Left hindlimb (tissue), 1 donor: ENCODE results near the gene SLC30A2.

Experiments used
- DNase-seq: peaks from one replicate; pipeline ENCODE4 v3.0.0-alpha.2; 2018

The SLC30A2 gene

DNA sequence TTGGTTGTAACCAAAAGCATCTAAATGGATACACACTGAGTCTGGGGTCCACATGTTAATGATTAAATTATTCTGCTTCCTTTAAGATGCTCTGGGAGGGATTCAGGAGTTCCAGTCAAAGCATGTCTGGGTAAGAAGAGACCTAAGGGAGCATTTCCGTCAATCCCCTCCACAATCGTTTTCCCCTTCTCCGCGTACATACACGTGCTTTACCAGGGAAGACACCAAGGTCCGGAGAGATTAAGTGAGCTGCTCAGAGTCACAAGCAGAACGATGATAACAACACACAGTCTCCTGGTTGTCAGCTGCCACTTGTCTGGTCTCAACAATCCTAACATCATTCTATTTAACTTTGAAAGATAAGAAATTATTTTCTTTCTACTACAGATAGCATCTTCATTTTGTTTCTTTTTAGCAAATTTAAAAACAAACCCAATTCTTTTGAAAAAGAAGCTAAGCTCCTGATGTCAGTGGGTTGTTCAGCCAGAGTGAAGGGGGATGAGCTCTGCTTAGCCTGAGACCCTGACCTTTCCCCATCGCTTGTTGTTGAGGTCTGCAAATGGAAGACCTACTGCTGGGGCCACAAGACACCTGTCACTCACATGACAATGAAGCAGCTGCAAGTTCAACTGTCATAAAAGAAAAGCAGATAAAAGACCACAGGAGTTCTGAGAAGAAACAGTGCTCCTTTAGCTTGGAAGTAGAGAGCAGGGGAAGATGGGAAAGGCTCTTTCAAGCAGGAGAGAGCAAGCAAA lies 52.5 kb downstream of the SLC30A2 start:
- DNase-seq, result no peak

DNA sequence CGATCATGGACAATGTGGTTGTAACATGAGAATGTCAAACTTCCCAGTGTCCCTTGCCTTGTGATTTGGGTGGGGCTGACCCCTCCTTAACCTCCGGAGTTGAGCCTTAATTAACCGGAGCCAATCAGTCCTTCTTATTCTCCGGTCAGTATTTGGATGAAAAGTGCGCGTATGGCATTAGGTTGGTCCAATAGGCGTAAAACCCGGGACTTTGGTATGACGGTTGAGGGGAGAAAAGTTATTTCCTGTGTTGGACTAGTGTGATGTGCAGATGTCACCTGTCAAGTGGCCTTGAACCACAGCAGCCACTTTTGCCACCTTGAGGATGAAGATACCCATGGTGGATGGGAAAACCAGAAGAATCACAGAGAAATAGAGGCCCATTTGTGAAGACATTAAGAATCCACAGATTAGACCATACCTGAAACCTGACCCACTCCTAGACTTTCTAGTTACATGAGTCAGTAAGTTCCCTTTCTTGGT lies 53.2 kb downstream of the SLC30A2 start:
- DNase-seq, result no peak

DNA sequence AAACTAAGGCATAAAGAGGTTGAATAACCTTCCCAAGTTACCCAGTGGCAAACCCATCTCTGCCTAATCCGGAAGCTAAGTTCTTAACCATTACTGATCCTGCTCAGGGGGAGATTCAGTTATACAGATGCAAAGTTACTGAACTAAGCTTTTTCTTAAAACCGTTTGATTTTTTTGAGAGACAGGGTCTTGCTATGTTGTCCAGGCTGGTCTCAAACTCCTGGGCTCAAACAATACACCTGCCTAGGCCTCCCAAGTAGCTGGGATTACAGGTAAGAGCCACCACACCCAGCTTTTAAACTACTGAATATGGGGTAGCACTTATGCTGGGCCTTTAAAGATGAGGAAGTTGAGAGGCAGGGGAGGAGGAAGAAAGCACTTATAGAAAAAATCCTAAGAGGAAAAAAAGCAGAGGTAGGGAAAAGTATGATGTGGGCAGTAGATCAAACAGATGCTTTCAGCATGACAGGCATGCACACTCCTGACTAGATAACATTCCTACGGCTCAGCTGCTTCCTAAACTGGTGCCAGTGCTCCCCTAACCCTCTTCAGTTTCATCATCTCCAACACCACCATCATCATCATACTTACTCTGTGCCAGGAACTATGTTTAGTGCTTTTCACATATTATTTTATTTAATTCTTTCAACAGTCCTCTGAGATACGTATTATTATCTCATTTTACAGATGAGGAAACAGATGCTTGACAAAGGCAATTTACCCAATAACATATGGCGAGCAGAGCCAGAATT lies 53.8 kb downstream of the SLC30A2 start:
- DNase-seq, result no peak

DNA sequence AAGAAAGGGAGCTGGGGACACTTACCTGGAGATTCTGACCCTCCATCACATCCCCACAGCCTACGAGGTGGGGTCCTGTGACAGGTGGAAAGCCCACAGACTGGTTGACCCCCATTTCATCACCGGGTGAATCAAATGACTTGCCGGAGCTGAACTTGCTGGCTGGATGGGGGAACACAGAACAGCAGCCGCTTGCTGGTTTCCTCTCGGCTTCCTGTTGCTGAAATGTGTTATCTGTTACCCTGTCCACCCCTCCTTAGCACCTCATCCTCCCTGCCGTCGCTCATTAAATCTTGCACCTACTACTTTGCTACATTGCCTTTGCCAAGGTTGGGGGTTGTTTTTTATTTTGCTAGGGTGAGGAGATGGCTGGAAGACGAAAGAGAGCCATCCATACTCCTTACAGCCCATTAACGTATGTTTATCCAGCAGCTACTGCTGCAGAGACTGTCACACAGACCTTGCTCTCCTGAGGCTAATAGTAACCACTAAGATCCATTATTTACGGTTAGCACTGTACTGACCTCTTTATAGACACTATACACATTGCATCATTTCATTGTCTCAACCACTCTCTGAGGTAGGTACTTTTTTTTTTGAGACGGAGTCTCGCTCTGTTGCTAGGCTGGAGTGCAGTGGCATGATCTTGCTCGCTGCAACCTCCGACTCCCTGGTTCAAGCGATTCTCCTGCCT lies 55.1 kb downstream of the SLC30A2 start:
- no peak for DNase-seq

DNA sequence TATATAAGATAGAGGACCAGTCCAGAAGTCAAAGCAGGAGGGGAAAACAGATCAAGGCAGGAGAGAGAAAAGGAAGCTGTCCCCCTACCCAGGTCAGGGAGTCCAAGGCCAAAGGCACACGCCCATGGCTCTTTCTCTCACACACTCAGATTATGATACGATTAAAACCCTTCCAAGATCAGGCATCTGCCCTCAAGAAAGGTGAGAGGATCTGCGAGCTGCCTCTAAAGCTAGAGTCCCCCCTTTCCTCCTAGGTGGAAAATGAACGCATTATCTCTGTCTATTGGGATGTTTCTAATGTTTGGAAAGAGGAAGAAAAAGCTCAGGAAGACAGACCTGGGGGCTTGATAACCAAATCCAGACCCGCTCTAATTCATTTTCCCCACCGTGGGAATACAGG lies 55.7 kb downstream of the SLC30A2 start:
- no peak for DNase-seq

DNA sequence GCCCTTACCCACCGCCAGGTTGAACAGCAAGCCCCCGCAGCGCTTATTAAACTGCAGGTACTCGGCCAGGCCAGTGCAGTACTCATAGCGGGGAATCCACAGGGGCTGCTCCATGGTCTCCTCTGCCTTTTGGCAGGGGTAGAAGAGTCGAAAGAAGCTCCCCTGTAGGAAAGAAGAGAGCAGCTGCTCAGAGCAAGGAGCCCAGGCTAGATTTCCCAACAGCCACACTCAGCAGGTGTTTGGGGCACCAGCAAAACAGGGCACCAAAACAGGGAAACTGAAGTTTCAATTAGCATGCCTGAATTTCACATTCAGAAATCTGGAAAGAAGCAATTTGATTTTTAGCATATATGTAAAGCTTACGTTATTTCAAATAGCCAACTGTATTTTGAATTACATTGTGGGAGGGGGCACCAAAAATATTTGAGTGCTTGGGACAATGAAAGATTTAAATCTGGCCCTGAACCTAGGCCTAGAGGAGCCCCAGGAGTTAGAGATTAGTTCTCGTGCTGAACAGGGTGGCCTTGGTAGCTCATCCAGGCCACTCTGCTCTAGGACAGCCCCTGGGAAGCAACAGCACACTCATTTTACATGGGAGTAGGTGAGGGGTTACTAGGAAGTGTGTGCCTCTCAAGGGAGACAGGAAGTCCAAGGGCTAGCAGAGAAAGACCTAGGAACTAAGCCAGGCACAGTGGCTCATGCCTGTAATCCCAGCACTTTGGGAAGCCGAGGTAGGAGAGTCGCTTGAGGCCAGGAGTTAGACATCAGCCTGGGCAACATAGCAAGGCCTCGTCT lies 56.3 kb downstream of the SLC30A2 start:
- no peak for DNase-seq

DNA sequence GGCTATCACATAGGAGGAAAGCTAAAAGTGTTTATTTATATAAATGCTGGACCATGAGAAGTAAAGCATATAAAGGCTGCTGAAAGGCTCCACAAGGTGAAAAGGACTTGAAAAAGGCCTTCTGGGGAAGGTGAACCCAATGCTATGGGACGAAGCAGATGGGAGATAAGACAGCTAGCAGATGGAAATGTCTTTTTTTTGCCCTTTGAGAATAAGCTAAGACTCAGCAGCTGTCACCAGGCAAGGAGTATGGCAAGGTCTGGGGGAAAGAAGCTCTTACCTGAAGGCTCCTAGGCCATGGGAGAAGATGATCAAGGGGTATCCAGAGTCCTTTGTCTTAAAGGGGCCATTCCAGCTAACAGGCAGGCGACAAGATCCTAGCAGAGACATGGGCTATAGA lies 58.0 kb downstream of the SLC30A2 start:
- no peak for DNase-seq
